SK-N-SH (cell line): ENCODE measurements around the gene RLF. TPM values are rescaled to one million over a fixed set of nuclear protein-coding genes. Genes with fewer than 3 reads are reported as not detected.

Experiments used
- CTCF ChIA-PET: fragments of 300-600, 350-600 bp; formaldehyde crosslinking; extraction: SDS; loops from one replicate; lab custom pipeline; 2021; lab: Yijun Ruan, JAX
- POLR2A ChIA-PET: fragments of 350-600 bp; sonication (Branson Sonifier 250); formaldehyde crosslinking; extraction: SDS; loops from one replicate; lab custom pipeline; 2020; ENCODE audit warnings: antibody characterized with exemption, inconsistent platforms; lab: Yijun Ruan, JAX
- DNase-seq: peaks from one replicate; pipeline ENCODE4 v3.0.0; 2012
- H2AFZ ChIP-seq: fragments of 200-600 bp; sonication (generic); 2 replicates; pipeline ENCODE4 v1.8.1; 2016; ENCODE audit warnings: antibody characterized with exemption, mild to moderate bottlenecking, low read depth
- H3F3A ChIP-seq: fragments of 200-600 bp; sonication (generic); replicated peaks from 2 replicates; pipeline ENCODE3; 2016; ENCODE audit warnings: antibody characterized with exemption, mild to moderate bottlenecking; ENCODE audit not compliant: insufficient read depth
- H3K27ac ChIP-seq, 2 experiments: fragments of 200-500 bp in 1 of 2; fragments of 200-600 bp in 1 of 2; sonication (Bioruptor generic) in 1 of 2; sonication (generic), shearing (Covaris generic) in 1 of 2; 2 replicates each; pipeline versions ENCODE4 v1.5.1 to v1.6.1; 2014 to 2016; ENCODE audit warnings: low read depth in 2 of 2, inconsistent platforms in 1 of 2, low read length in 1 of 2, mild to moderate bottlenecking in 1 of 2, mixed read lengths in 1 of 2
- H3K27me3 ChIP-seq: fragments of 200-600 bp; sonication (generic), shearing (Covaris generic); 2 replicates; pipeline ENCODE4 v1.6.1; 2016; ENCODE audit warnings: mixed run types; ENCODE audit not compliant: insufficient read depth
- H3K36me3 ChIP-seq, 2 experiments: fragments of 200-500 bp in 1 of 2; fragments of 200-600 bp in 1 of 2; sonication (Bioruptor generic) in 1 of 2; sonication (generic) in 1 of 2; replicated peaks in 1 of 2; 2 replicates each; pipeline versions ENCODE3 to v1.5.1; 2014 to 2016; ENCODE audit warnings: low read length in 1 of 2, mild to moderate bottlenecking in 1 of 2; ENCODE audit not compliant: insufficient read depth in 2 of 2, control insufficient read depth in 1 of 2
- H3K4me1 ChIP-seq, 2 experiments: fragments of 200-500 bp in 1 of 2; fragments of 200-600 bp in 1 of 2; sonication (Bioruptor generic) in 1 of 2; sonication (generic), shearing (Covaris generic) in 1 of 2; 2 replicates each; pipeline versions ENCODE4 v1.5.1 to v1.6.1; 2014 to 2016; ENCODE audit warnings: low read depth in 1 of 2, low read length in 1 of 2, mixed run types in 1 of 2; ENCODE audit not compliant: insufficient read depth in 2 of 2, control insufficient read depth in 1 of 2
- H3K4me2 ChIP-seq: fragments of 200-600 bp; sonication (generic), shearing (Covaris generic); 2 replicates; pipeline ENCODE4 v1.6.1; 2017; ENCODE audit warnings: mixed run types
- H3K4me3 ChIP-seq, 2 experiments: fragments of 200-500 bp in 1 of 2; fragments of 200-600 bp in 1 of 2; sonication (Bioruptor generic) in 1 of 2; sonication (generic), shearing (Covaris generic) in 1 of 2; 2 replicates each; pipeline versions ENCODE4 v1.5.1 to v1.8.1; 2014 to 2016; ENCODE audit warnings: low read depth in 2 of 2, inconsistent platforms in 1 of 2, low read length in 1 of 2, mild to moderate bottlenecking in 1 of 2, mixed read lengths in 1 of 2, moderate library complexity in 1 of 2
- H3K79me2 ChIP-seq: fragments of 200-600 bp; sonication (generic); 2 replicates; pipeline ENCODE4 v1.8.1; 2017; ENCODE audit warnings: mild to moderate bottlenecking; ENCODE audit not compliant: insufficient read depth
- H3K9ac ChIP-seq: fragments of 200-600 bp; sonication (generic); 2 replicates; pipeline ENCODE4 v1.6.1; 2017; ENCODE audit warnings: mixed run types
- H3K9me2 ChIP-seq: fragments of 200-600 bp; sonication (generic); 2 replicates; pipeline ENCODE4 v1.6.1; 2017; ENCODE audit warnings: mixed run types
- H3K9me3 ChIP-seq: fragments of 200-600 bp; sonication (generic); 2 replicates; pipeline ENCODE4 v1.6.1; 2017; ENCODE audit warnings: mixed run types, mild to moderate bottlenecking, moderate library complexity
- H4K20me1 ChIP-seq: fragments of 200-600 bp; sonication (generic); 2 replicates; pipeline ENCODE4 v1.6.1; 2017; ENCODE audit warnings: mild to moderate bottlenecking, mixed run types; ENCODE audit not compliant: insufficient read depth
- CTCF ChIP-seq: fragments of 200-600 bp; sonication (generic); IDR thresholded peaks from 2 replicates; pipeline ENCODE4 v1.6.1; 2017; ENCODE audit warnings: antibody characterized with exemption, mild to moderate bottlenecking, moderate library complexity
- FOXJ3 ChIP-seq: sonication (generic); formaldehyde crosslinking; IDR thresholded peaks from 2 replicates; pipeline ENCODE4 v1.5.1; 2020; ENCODE audit warnings: mild to moderate bottlenecking, missing genetic modification reagents
- GATA2 ChIP-seq: sonication (generic); formaldehyde crosslinking; IDR thresholded peaks from 2 replicates; pipeline ENCODE4 v1.5.0; 2020; ENCODE audit warnings: mild to moderate bottlenecking, missing genetic modification reagents
- MAX ChIP-seq: IDR thresholded peaks from 2 replicates; pipeline ENCODE4 v1.4.0; 2012; ENCODE audit warnings: low read depth
- NFIC ChIP-seq: IDR thresholded peaks from 2 replicates; pipeline ENCODE4 v1.4.0; 2012; ENCODE audit warnings: borderline replicate concordance
- NRF1 ChIP-seq: IDR thresholded peaks from 2 replicates; pipeline ENCODE4 v1.6.1; 2012; ENCODE audit warnings: low read depth, mild to moderate bottlenecking, low read length
- POLR2AphosphoS5 ChIP-seq: IDR thresholded peaks from 2 replicates; pipeline ENCODE4 v1.6.1; 2012; ENCODE audit warnings: low read depth, low read length
- RFX5 ChIP-seq: IDR thresholded peaks from 2 replicates; pipeline ENCODE4 v1.6.1; 2012; ENCODE audit warnings: mild to moderate bottlenecking, improper control_type of control experiment, low read length
- RXRA ChIP-seq: IDR thresholded peaks from 2 replicates; pipeline ENCODE4 v1.4.0; 2012; ENCODE audit warnings: low read depth, mild to moderate bottlenecking, borderline replicate concordance
- SIN3A ChIP-seq: IDR thresholded peaks from 2 replicates; pipeline ENCODE4 v1.6.1; 2012; ENCODE audit warnings: low read depth, mild to moderate bottlenecking, low read length, moderate library complexity, borderline replicate concordance
- SMC3 ChIP-seq: IDR thresholded peaks from 2 replicates; pipeline ENCODE4 v1.6.1; 2012; ENCODE audit warnings: low read depth, low read length, improper control_type of control experiment
- TAF1 ChIP-seq: IDR thresholded peaks from 2 replicates; pipeline ENCODE4 v1.6.1; 2012; ENCODE audit warnings: low read depth, mild to moderate bottlenecking, low read length, moderate library complexity, borderline replicate concordance
- TCF12 ChIP-seq: IDR thresholded peaks from 2 replicates; pipeline ENCODE4 v1.4.0; 2012
- TEAD4 ChIP-seq: IDR thresholded peaks from 2 replicates; pipeline ENCODE4 v1.4.0; 2012; ENCODE audit warnings: mild to moderate bottlenecking, borderline replicate concordance; ENCODE audit not compliant: insufficient read depth
- polyA plus RNA-seq, 3 experiments: library from polyadenylated mRNA; depleted of rRNA; stranded (reverse); fragments of >200 nt; gene quantifications; 2 replicates each; pipeline ENCODE4 v1.2.3, GENCODE V29; 2012
- TF ChIP-seq, protein P1 (sequence below): fragments of 150-350 bp; IDR thresholded peaks from 2 replicates; pipeline ENCODE4 v1.6.1; 2017; ENCODE audit warnings: antibody characterized with exemption, low read length, low read depth, borderline replicate concordance
- TF ChIP-seq, protein P2 (sequence below): IDR thresholded peaks from 2 replicates; pipeline ENCODE4 v1.4.0; 2012; ENCODE audit warnings: low read depth, borderline replicate concordance

RLF gene
- polyA plus RNA-seq, 1 of the 3 experiments (the other 2 are of a cell fraction): 2.3 TPM

DNA sequence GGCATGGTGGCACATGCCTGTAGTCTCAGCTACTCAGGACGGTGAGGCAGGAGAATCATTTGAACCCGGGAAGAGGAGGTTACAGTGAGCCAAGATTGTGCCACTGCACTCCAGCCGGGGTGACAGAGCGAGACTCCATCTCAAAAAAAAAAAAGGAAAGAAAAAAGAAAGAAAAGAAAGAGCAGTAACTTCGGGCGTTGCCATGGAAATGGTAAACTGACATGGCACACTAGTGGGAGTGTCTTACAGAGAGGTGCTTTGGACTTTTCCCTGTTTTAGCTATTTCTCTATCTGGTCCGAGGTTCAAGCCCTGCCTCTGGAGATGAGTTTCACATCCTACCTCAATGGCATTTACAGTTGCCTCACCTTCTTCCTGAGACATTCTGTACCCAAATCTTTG, 41.1 kb upstream of the RLF start (continued):
- TF ChIP-seq, protein P1, sequence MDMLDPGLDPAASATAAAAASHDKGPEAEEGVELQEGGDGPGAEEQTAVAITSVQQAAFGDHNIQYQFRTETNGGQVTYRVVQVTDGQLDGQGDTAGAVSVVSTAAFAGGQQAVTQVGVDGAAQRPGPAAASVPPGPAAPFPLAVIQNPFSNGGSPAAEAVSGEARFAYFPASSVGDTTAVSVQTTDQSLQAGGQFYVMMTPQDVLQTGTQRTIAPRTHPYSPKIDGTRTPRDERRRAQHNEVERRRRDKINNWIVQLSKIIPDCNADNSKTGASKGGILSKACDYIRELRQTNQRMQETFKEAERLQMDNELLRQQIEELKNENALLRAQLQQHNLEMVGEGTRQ: no peak
- TF ChIP-seq TEAD4 (no peak), SMC3 (no peak), TAF1 (no peak), RFX5 (no peak), SIN3A (no peak)

DNA sequence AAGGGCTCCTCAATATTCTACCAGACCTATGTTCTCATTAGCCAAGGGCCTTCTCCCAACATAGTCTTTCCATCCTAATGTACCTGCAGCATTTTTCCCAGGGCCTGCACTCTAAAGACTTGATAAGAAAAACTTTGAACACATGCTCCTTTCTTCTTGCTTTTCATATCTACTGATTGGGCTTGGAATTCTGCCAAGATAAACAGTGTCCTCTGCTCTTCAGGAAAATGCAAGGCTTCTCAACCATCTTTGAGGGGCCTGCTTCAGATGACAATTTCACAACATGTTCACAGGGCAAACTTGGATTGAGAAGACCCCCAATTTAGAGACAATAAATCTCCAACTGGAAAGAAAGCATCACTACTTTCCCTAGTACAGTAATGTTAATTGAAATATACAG, 38.3 kb upstream of the RLF start:
- TF ChIP-seq MAX: no peak
- TF ChIP-seq RFX5: no peak
- no peak for TF ChIP-seq FOXJ3
- TF ChIP-seq TCF12: no peak
- TF ChIP-seq, protein P2, sequence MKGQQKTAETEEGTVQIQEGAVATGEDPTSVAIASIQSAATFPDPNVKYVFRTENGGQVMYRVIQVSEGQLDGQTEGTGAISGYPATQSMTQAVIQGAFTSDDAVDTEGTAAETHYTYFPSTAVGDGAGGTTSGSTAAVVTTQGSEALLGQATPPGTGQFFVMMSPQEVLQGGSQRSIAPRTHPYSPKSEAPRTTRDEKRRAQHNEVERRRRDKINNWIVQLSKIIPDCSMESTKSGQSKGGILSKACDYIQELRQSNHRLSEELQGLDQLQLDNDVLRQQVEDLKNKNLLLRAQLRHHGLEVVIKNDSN: no peak
- TF ChIP-seq CTCF: no peak
- TF ChIP-seq RXRA: no peak
- TF ChIP-seq POLR2AphosphoS5: no peak
- TF ChIP-seq NFIC: no peak
- no peak for TF ChIP-seq NRF1
- TF ChIP-seq GATA2 (CRISPR knock-in tag): no peak

More for the DNA sequence above, 38.3 kb upstream of the RLF start:
- Histone ChIP-seq H3K4me3 (no peak overlapping the region), H3K79me2 (no peaks in the 10 kb centered on the region), H3F3A (no peaks in the 10 kb centered on the region), H3K36me3 (no peaks in the 10 kb centered on the region), H3K9me2 (no peaks in the 10 kb centered on the region), H3K27me3 (peaks cover 23% of the 10 kb centered on the region; the same call in 1 of the 2 replicates), H3K4me2 (no peak overlapping the region), H3K27ac (no peak overlapping the region), H3K9me3 (no peaks in the 10 kb centered on the region), H2AFZ (no peak overlapping the region), H3K4me1 (no peaks in the 10 kb centered on the region), H4K20me1 (no peaks in the 10 kb centered on the region), H3K9ac (no peak overlapping the region)
- POLR2A ChIA-PET: no interaction called here
- CTCF ChIA-PET: interaction anchor here (0.9 to 1.0 kb wide), 2 partner anchors 21 to 216 kb away, joined by 3 read pairs; no protein-coding TSS in a partner anchor
- DNase-seq: no peak
